HepG2 (cell line): Measurements from ENCODE around the gene THSD4. TPM values are rescaled to one million over a fixed set of nuclear protein-coding genes. Genes with fewer than 3 reads are reported as not detected.

ENCODE experiments used
- ATAC-seq: fragments of 200-7000 bp; cut with Tn5 transposase; 3 replicates; pipeline ENCODE4 v1.9.1; 2020; ENCODE audit warnings: mild to moderate bottlenecking, moderate library complexity
- BruUV-seq: library from RNA; stranded (reverse); fragments of 400-500 nt; replicated peaks from 2 replicates; lab custom pipeline; 2021; lab: Mats Ljungman, UMichigan
- CTCF ChIA-PET: fragments of 300-600 bp; formaldehyde crosslinking; extraction: SDS; loops from one replicate; lab custom pipeline; 2021; ENCODE audit warnings: low total read pairs, inconsistent platforms, low intra/inter-chr PET ratio; lab: Yijun Ruan, JAX
- POLR2A ChIA-PET: fragments of 350-600 bp; sonication (Branson Sonifier 250); formaldehyde crosslinking; loops from one replicate; lab custom pipeline; 2020; ENCODE audit warnings: antibody characterized with exemption, inconsistent platforms; lab: Yijun Ruan, JAX
- DNase-seq: peaks from one replicate; pipeline ENCODE4 v3.0.0-alpha.2; 2015; ENCODE audit warnings: low spot score
- FAIRE-seq: peaks from 3 replicates; lab custom pipeline; 2011; peaks lifted over from hg19 to GRCh38; lab: Jason Lieb, UNC
- H2AFZ ChIP-seq: one replicate; pipeline ENCODE4 v1.6.1; 2011; ENCODE audit warnings: low read length, inconsistent platforms
- H3K27ac ChIP-seq: fragments of 300-600 bp; 3 replicates; pipeline ENCODE4 v1.8.0; 2011; ENCODE audit warnings: mixed run types, mild to moderate bottlenecking, mixed read lengths, low read length, inconsistent platforms; ENCODE audit not compliant: insufficient read depth; ENCODE audit errors: extremely low read length
- H3K27me3 ChIP-seq, 2 experiments: fragments of 200-600 bp in 1 of 2; 2 replicates in 1 of 2; 3 replicates in 1 of 2; pipeline versions ENCODE4 v1.6.0 to v1.8.0; 2011; ENCODE audit warnings: low read length in 2 of 2, mild to moderate bottlenecking in 2 of 2, moderate library complexity in 2 of 2, inconsistent platforms in 1 of 2; ENCODE audit not compliant: insufficient read depth in 2 of 2, control insufficient read depth in 1 of 2
- H3K36me3 ChIP-seq, 2 experiments: fragments of 200-600 bp in 1 of 2; replicated peaks in 1 of 2; 2 replicates in 1 of 2; 3 replicates in 1 of 2; pipeline versions ENCODE4 v1.5.1 to v1.8.0; 2011; ENCODE audit warnings: low read length in 2 of 2, inconsistent platforms in 1 of 2; ENCODE audit not compliant: insufficient read depth in 2 of 2, control insufficient read depth in 1 of 2
- H3K4me1 ChIP-seq: 2 replicates; pipeline ENCODE4 v1.5.1; 2012; ENCODE audit warnings: low read length, inconsistent platforms; ENCODE audit not compliant: insufficient read depth
- H3K4me2 ChIP-seq: 2 replicates; pipeline ENCODE4 v1.6.0; 2011; ENCODE audit warnings: low read depth, low read length, inconsistent platforms
- H3K4me3 ChIP-seq, 3 experiments: fragments of 200-600 bp in 1 of 3; sonication (generic), shearing (Covaris generic) in 1 of 3; replicated peaks in 1 of 3; 2 replicates each; pipeline ENCODE4 v1.5.1; 2011 to 2016; ENCODE audit warnings: low read length in 3 of 3, inconsistent platforms in 2 of 3, low read depth in 2 of 3, mild to moderate bottlenecking in 2 of 3, control low read depth in 1 of 3, mixed read lengths in 1 of 3; ENCODE audit not compliant: insufficient read depth in 1 of 3
- H3K79me2 ChIP-seq: one replicate; pipeline ENCODE4 v1.6.1; 2011; ENCODE audit warnings: low read length, inconsistent platforms; ENCODE audit not compliant: insufficient read depth
- H3K9ac ChIP-seq: 2 replicates; pipeline ENCODE4 v1.6.0; 2011; ENCODE audit warnings: mild to moderate bottlenecking, low read depth, low read length, inconsistent platforms; ENCODE audit not compliant: insufficient read depth
- H3K9me3 ChIP-seq: 2 replicates; pipeline ENCODE4 v1.5.1; 2012; ENCODE audit warnings: mild to moderate bottlenecking, low read length
- H4K20me1 ChIP-seq: 2 replicates; pipeline ENCODE4 v1.6.0; 2011; ENCODE audit warnings: inconsistent platforms, mild to moderate bottlenecking, low read length, moderate library complexity; ENCODE audit not compliant: insufficient read depth
- CSRNP2 ChIP-seq: sonication (generic); formaldehyde crosslinking; conservative IDR thresholded peaks from 2 replicates; pipeline ENCODE4 v1.8.0; 2022; ENCODE audit warnings: low read depth, missing genetic modification reagents
- CTCF ChIP-seq: sonication (generic); formaldehyde crosslinking; IDR thresholded peaks from 2 replicates; pipeline ENCODE4 v1.5.0; 2020; ENCODE audit warnings: mild to moderate bottlenecking, missing genetic modification reagents, moderate library complexity
- GPBP1L1 ChIP-seq: sonication (generic); formaldehyde crosslinking; IDR thresholded peaks from 2 replicates; pipeline ENCODE4 v1.5.0; 2020; ENCODE audit warnings: mild to moderate bottlenecking, missing genetic modification reagents
- SMC3 ChIP-seq: IDR thresholded peaks from 2 replicates; pipeline ENCODE4 v1.6.1; 2011; ENCODE audit warnings: low read length, improper control_type of control experiment
- STAG1 ChIP-seq: sonication (generic); formaldehyde crosslinking; IDR thresholded peaks from 2 replicates; pipeline ENCODE4 v1.4.0; 2020; ENCODE audit warnings: missing genetic modification reagents
- ZBTB38 ChIP-seq: sonication (generic); formaldehyde crosslinking; IDR thresholded peaks from 2 replicates; pipeline ENCODE4 v1.5.1; 2020; ENCODE audit warnings: mild to moderate bottlenecking, missing genetic modification reagents
- ZNF362 ChIP-seq: sonication (generic); formaldehyde crosslinking; IDR thresholded peaks from 2 replicates; pipeline ENCODE4 v1.4.0; 2020; ENCODE audit warnings: missing genetic modification reagents, mild to moderate bottlenecking, borderline replicate concordance
- WGBS: methylation state at CpG from one replicate; pipeline ENCODE4 v1.1.6; 2017; ENCODE audit warnings: low lambda C conversion rate; 5-methylcytosine and 5-hydroxymethylcytosine counted together
- in situ Hi-C: cut with HindIII; loops from 2 replicates; pipeline ENCODE4 v1.10.0; 2017; ENCODE audit warnings: low pct_unique_long_range_greater_than_20kb; ENCODE audit not compliant: extremely low pct_ligation_motif_present
- intact Hi-C: fragments of 100-400 bp; cut with micrococcal nuclease; formaldehyde crosslinking; loops from one replicate; pipeline ENCODE4 v1.10.0; 2022; ENCODE audit not compliant: unreplicated experiment
- polyA plus RNA-seq, 8 experiments: library from polyadenylated mRNA; depleted of rRNA in 3 of 8; stranded (reverse) in 7 of 8; unstranded in 1 of 8; fragments of >200 nt; fragmentation: Illumina TruSeq in 4 of 8; extraction: Trizol in 4 of 8; gene quantifications; 2 replicates each; pipeline versions ENCODE4 v1.2.1 to v1.2.3, GENCODE V29; 2011 to 2016; ENCODE audit warnings: low read depth in 4 of 8, missing spikeins in 1 of 8, mixed read lengths in 1 of 8; ENCODE audit not compliant: insufficient read depth in 1 of 8
- total RNA-seq, 5 experiments: library from RNA; depleted of rRNA; stranded (reverse); fragments of >200 nt; fragmentation: Illumina TruSeq; extraction: Trizol; gene quantifications; 2 replicates each; pipeline ENCODE4 v1.2.3, GENCODE V29; 2016; ENCODE audit warnings: low read depth in 1 of 5

THSD4 gene
- total and polyA plus RNA-seq, 2 of the 13 experiments (the other 11 are each of a cell fraction or from before 2014, with no cell fraction given): 0.07 to 0.21 TPM

GRCh38 chr15:71742964-71743363 is 627.7 kb downstream of the THSD4 start (continued):
- TF ChIP-seq CSRNP2 (CRISPR knock-in tag) (no peak), GPBP1L1 (CRISPR knock-in tag) (no peak)

GRCh38 chr15:71743861-71744382 is 628.7 kb downstream of the THSD4 start:
- Histone ChIP-seq H3K4me3 (no peak overlapping the region), H3K36me3 (no peaks in the 10 kb centered on the region), H3K79me2 (no peaks in the 10 kb centered on the region), H3K4me2 (no peak overlapping the region), H3K9me3 (no peaks in the 10 kb centered on the region), H4K20me1 (no peaks in the 10 kb centered on the region), H2AFZ (no peak overlapping the region), H3K9ac (no peak overlapping the region), H3K4me1 (peaks cover 41% of the 10 kb centered on the region), H3K27me3 (peaks cover 0 to 25% of the 10 kb centered on the region in 2 experiments; a peak in 3 of 5 replicates), H3K27ac (no peak overlapping the region)
- in situ Hi-C loops: loop anchor here (10.0 kb wide), 1 partner anchor 411 kb away; no protein-coding TSS in a partner anchor
- no peak for FAIRE-seq
- no peak for ATAC-seq
- ChIA-PET POLR2A (interaction anchor here (0.9 kb wide), 1 partner anchor 18 kb away, joined by 4 read pairs; no protein-coding TSS in a partner anchor), CTCF (interaction anchor here (0.6 to 2.6 kb wide), 5 partner anchors 37 to 302 kb away, joined by 3 to 26 read pairs (median 5); no protein-coding TSS in a partner anchor)
- BruUV-seq: no TSS peak
- 10% methylated on average over 6 of the region's 6 CpGs for WGBS
- intact Hi-C loops: loop anchor here (1.0 kb wide), 1 partner anchor 57 kb away; no protein-coding TSS in a partner anchor
- DNase-seq: peak; percentile 39
- peak; percentile 57 for TF ChIP-seq CTCF (CRISPR knock-in tag)
- TF ChIP-seq ZBTB38 (CRISPR knock-in tag): no peak
- peak; percentile 81 for TF ChIP-seq ZNF362 (CRISPR knock-in tag)
- peak; percentile 79 for TF ChIP-seq SMC3
- peak; percentile 37 for TF ChIP-seq STAG1 (CRISPR knock-in tag)
